ENCODE measurements around the gene CAB39L.

GRCh38 chr13:49400755-49401659 is 42.9 kb downstream of the CAB39L start:
- no peak for TF ChIP-seq FOXJ3 (CRISPR knock-in tag; IDR thresholded peaks at IDR 0.05)
- TF ChIP-seq, protein P1, sequence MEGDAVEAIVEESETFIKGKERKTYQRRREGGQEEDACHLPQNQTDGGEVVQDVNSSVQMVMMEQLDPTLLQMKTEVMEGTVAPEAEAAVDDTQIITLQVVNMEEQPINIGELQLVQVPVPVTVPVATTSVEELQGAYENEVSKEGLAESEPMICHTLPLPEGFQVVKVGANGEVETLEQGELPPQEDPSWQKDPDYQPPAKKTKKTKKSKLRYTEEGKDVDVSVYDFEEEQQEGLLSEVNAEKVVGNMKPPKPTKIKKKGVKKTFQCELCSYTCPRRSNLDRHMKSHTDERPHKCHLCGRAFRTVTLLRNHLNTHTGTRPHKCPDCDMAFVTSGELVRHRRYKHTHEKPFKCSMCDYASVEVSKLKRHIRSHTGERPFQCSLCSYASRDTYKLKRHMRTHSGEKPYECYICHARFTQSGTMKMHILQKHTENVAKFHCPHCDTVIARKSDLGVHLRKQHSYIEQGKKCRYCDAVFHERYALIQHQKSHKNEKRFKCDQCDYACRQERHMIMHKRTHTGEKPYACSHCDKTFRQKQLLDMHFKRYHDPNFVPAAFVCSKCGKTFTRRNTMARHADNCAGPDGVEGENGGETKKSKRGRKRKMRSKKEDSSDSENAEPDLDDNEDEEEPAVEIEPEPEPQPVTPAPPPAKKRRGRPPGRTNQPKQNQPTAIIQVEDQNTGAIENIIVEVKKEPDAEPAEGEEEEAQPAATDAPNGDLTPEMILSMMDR (IDR thresholded peaks at IDR 0.05) = no peak
- no peak for TF ChIP-seq RCOR1 (IDR thresholded peaks at IDR 0.05; ENCODE audit: low read length)
- TF ChIP-seq POLR2AphosphoS5 (IDR thresholded peaks at IDR 0.05; ENCODE audit: low read depth, low read length) = no peak
- TF ChIP-seq, protein P2, sequence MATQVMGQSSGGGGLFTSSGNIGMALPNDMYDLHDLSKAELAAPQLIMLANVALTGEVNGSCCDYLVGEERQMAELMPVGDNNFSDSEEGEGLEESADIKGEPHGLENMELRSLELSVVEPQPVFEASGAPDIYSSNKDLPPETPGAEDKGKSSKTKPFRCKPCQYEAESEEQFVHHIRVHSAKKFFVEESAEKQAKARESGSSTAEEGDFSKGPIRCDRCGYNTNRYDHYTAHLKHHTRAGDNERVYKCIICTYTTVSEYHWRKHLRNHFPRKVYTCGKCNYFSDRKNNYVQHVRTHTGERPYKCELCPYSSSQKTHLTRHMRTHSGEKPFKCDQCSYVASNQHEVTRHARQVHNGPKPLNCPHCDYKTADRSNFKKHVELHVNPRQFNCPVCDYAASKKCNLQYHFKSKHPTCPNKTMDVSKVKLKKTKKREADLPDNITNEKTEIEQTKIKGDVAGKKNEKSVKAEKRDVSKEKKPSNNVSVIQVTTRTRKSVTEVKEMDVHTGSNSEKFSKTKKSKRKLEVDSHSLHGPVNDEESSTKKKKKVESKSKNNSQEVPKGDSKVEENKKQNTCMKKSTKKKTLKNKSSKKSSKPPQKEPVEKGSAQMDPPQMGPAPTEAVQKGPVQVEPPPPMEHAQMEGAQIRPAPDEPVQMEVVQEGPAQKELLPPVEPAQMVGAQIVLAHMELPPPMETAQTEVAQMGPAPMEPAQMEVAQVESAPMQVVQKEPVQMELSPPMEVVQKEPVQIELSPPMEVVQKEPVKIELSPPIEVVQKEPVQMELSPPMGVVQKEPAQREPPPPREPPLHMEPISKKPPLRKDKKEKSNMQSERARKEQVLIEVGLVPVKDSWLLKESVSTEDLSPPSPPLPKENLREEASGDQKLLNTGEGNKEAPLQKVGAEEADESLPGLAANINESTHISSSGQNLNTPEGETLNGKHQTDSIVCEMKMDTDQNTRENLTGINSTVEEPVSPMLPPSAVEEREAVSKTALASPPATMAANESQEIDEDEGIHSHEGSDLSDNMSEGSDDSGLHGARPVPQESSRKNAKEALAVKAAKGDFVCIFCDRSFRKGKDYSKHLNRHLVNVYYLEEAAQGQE (IDR thresholded peaks at IDR 0.05; ENCODE audit: low read depth, low read length) = no peak
- TF ChIP-seq MEF2A (IDR thresholded peaks at IDR 0.05; ENCODE audit: borderline replicate concordance, low read depth) = no peak
- TF ChIP-seq MAX (IDR thresholded peaks at IDR 0.05; ENCODE audit: low read depth) = no peak
- TF ChIP-seq GATA2 (CRISPR knock-in tag; IDR thresholded peaks at IDR 0.05) = no peak
- TF ChIP-seq USF2 (IDR thresholded peaks at IDR 0.05; ENCODE audit: borderline replicate concordance, low read depth, low read length) = no peak
- TF ChIP-seq YY1 (IDR thresholded peaks at IDR 0.05; ENCODE audit: low read depth) = no peak
